ENCODE measurements around the gene NAGLU. TPM values are rescaled to one million over a fixed set of nuclear protein-coding genes. Genes with fewer than 3 reads are reported as not detected.

NAGLU gene
- total and polyA plus RNA-seq, 10 of the 15 experiments (the other 5 are each of a cell fraction or from before 2014, with no cell fraction given), result 0.23 to 27.5 (median 8.9) TPM

GRCh38 chr17:42561897-42562387 is 25.9 kb downstream of the NAGLU start, which contains the start of gene COASY (continued):
- TF ChIP-seq PKNOX1 (IDR thresholded peaks at IDR 0.05) (peak; percentile 46; the same call in 1 of the 2 replicates), SP1 (IDR thresholded peaks at IDR 0.05; ENCODE audit: low read depth, low read length) (peak; percentile 74), CBFB (IDR thresholded peaks at IDR 0.05; ENCODE audit: low read depth) (peak; percentile 100), SMARCA5 (IDR thresholded peaks at IDR 0.05) (no peak; the same call in 1 of the 2 replicates), TCF7 (IDR thresholded peaks at IDR 0.05; ENCODE audit: borderline replicate concordance) (no peak), GATAD2B (conservative IDR thresholded peaks at IDR 0.05; ENCODE audit: low read depth) (peak; percentile 51; the same call in 1 of the 2 replicates), EED (IDR thresholded peaks at IDR 0.05; ENCODE audit: low read depth) (peak; percentile 66), EP300 (IDR thresholded peaks at IDR 0.05; ENCODE audit: borderline replicate concordance in 1 of 2, control insufficient read depth in 1 of 2, low read depth in 2 of 2, low read length in 2 of 2) (no peak), CBX5 (IDR thresholded peaks at IDR 0.05; ENCODE audit: low read depth) (no peak), MYC (IDR thresholded peaks at IDR 0.05; ENCODE audit: insufficient read depth, insufficient read length, insufficient replicate concordance, low read length, severe bottlenecking) (no peak), BACH1 (IDR thresholded peaks at IDR 0.05; ENCODE audit: borderline replicate concordance) (peak; percentile 35; the same call in 1 of the 2 replicates), IKZF1 (conservative IDR thresholded peaks at IDR 0.05) (peak; percentile 91), NFYA (IDR thresholded peaks at IDR 0.05; ENCODE audit: borderline replicate concordance, low read depth, low read length) (no peak), ZSCAN29 (IDR thresholded peaks at IDR 0.05) (no peak), TAF1 (IDR thresholded peaks at IDR 0.05; ENCODE audit: borderline replicate concordance, low read depth, low read length) (peak; percentile 89), MLLT1 (IDR thresholded peaks at IDR 0.05) (peak; percentile 70), MXI1 (IDR thresholded peaks at IDR 0.05; ENCODE audit: low read depth, low read length) (peak; percentile 80), IKZF2 (IDR thresholded peaks at IDR 0.05) (peak; percentile 77 to 85), TCF3 (IDR thresholded peaks at IDR 0.05; ENCODE audit: borderline replicate concordance, insufficient read depth, low read depth, low read length) (no peak), NFYB (IDR thresholded peaks at IDR 0.05; ENCODE audit: insufficient read depth, low read depth, low read length) (no peak), ZNF622 (IDR thresholded peaks at IDR 0.05) (no peak), SKIL (IDR thresholded peaks at IDR 0.05; ENCODE audit: low read depth, poor library complexity, severe bottlenecking) (peak; percentile 50), RBBP5 (conservative IDR thresholded peaks at IDR 0.05) (no peak), SMAD1 (IDR thresholded peaks at IDR 0.05; ENCODE audit: low read depth, partially characterized antibody) (no peak), STAT1 (conservative IDR thresholded peaks at IDR 0.05) (0 out of 2 replicates have a peak, but pooled peaks have one; percentile 84), CREB1 (IDR thresholded peaks at IDR 0.05; ENCODE audit: low read depth) (peak; percentile 69), KLF5 (IDR thresholded peaks at IDR 0.05; ENCODE audit: partially characterized antibody) (no peak), CHD2 (IDR thresholded peaks at IDR 0.05; ENCODE audit: borderline replicate concordance, low read depth, low read length) (peak; percentile 100), SUZ12 (IDR thresholded peaks at IDR 0.05; ENCODE audit: unreplicated experiment) (no peak), HCFC1 (IDR thresholded peaks at IDR 0.05; ENCODE audit: low read length) (peak; percentile 81)

All from GM12878 (cell line).